SU-DHL-6 (cell line): ENCODE data around the gene CNTNAP1.
A peak's percentile ranks its signal among the peaks of the same experiment; 100 is the strongest.

Source experiments
- H2AFZ ChIP-seq: fragments of 200-600 bp; sonication (generic); 2 replicates; pipeline ENCODE4 v1.6.1; 2014; ENCODE audit warnings: low read depth, mild to moderate bottlenecking, moderate library complexity, mixed read lengths, antibody characterized with exemption, low read length; ENCODE audit not compliant: severe bottlenecking
- H3F3A ChIP-seq: fragments of 200-600 bp; shearing (Covaris generic); 2 replicates; pipeline ENCODE4 v1.6.0; 2016; ENCODE audit warnings: antibody characterized with exemption, mild to moderate bottlenecking; ENCODE audit not compliant: insufficient read depth
- H3K27ac ChIP-seq: fragments of 200-600 bp; sonication (generic); 2 replicates; pipeline ENCODE4 v1.5.1; 2016; ENCODE audit warnings: low read depth, mild to moderate bottlenecking, low read length, moderate library complexity, mixed read lengths
- H3K27me3 ChIP-seq: fragments of 200-600 bp; sonication (generic), shearing (Covaris generic); 2 replicates; pipeline ENCODE4 v1.6.0; 2014; ENCODE audit warnings: mild to moderate bottlenecking, low read length
- H3K36me3 ChIP-seq: fragments of 200-600 bp; sonication (generic); 2 replicates; pipeline ENCODE4 v1.6.1; 2014; ENCODE audit warnings: mild to moderate bottlenecking, low read length, mixed read lengths
- H3K4me2 ChIP-seq: fragments of 300-600, 200-600 bp; shearing (Covaris generic), sonication (generic); 2 replicates; pipeline ENCODE4 v1.6.0; 2014; ENCODE audit warnings: low read length, low read depth, mild to moderate bottlenecking; ENCODE audit not compliant: poor library complexity, severe bottlenecking
- H3K4me3 ChIP-seq: fragments of 200-600 bp; sonication (generic); 2 replicates; pipeline ENCODE4 v1.5.1; 2014; ENCODE audit warnings: antibody characterized with exemption, low read length, mild to moderate bottlenecking, mixed read lengths; ENCODE audit not compliant: insufficient read depth, poor library complexity, severe bottlenecking
- H3K79me2 ChIP-seq: fragments of 200-600 bp; sonication (generic); 2 replicates; pipeline ENCODE4 v1.6.1; 2014; ENCODE audit warnings: mild to moderate bottlenecking, low read length, moderate library complexity; ENCODE audit not compliant: insufficient read depth
- H3K9ac ChIP-seq: fragments of 200-600 bp; sonication (generic); 2 replicates; pipeline ENCODE4 v1.7.0; 2014; ENCODE audit warnings: mild to moderate bottlenecking, low read length
- H3K9me2 ChIP-seq: fragments of 200-600 bp; sonication (generic); replicated peaks from 2 replicates; pipeline ENCODE4 v1.6.1; 2014; ENCODE audit warnings: low read length; ENCODE audit not compliant: insufficient read depth
- H3K9me3 ChIP-seq: fragments of 200-600 bp; sonication (generic); 2 replicates; pipeline ENCODE4 v1.6.1; 2014; ENCODE audit warnings: low read length, mixed read lengths; ENCODE audit not compliant: insufficient read depth
- H4K20me1 ChIP-seq: fragments of 200-600 bp; sonication (generic); 2 replicates; pipeline ENCODE4 v1.6.1; 2014; ENCODE audit warnings: low read depth, mild to moderate bottlenecking, antibody characterized with exemption, low read length, moderate library complexity, mixed read lengths
- CTCF ChIP-seq: fragments of 200-600 bp; sonication (generic); IDR thresholded peaks from one replicate; pipeline ENCODE4 v1.5.1; 2017; ENCODE audit warnings: antibody characterized with exemption, mild to moderate bottlenecking, low read length, moderate library complexity; ENCODE audit not compliant: insufficient read depth, poor library complexity, severe bottlenecking
- EZH2phosphoT487 ChIP-seq: fragments of 200-600 bp; sonication (generic), shearing (Covaris generic); conservative IDR thresholded peaks from 2 replicates; pipeline ENCODE4 v1.6.1; 2018; ENCODE audit warnings: mild to moderate bottlenecking, antibody characterized with exemption, low read length, moderate library complexity, mixed read lengths

Gene CNTNAP1

DNA sequence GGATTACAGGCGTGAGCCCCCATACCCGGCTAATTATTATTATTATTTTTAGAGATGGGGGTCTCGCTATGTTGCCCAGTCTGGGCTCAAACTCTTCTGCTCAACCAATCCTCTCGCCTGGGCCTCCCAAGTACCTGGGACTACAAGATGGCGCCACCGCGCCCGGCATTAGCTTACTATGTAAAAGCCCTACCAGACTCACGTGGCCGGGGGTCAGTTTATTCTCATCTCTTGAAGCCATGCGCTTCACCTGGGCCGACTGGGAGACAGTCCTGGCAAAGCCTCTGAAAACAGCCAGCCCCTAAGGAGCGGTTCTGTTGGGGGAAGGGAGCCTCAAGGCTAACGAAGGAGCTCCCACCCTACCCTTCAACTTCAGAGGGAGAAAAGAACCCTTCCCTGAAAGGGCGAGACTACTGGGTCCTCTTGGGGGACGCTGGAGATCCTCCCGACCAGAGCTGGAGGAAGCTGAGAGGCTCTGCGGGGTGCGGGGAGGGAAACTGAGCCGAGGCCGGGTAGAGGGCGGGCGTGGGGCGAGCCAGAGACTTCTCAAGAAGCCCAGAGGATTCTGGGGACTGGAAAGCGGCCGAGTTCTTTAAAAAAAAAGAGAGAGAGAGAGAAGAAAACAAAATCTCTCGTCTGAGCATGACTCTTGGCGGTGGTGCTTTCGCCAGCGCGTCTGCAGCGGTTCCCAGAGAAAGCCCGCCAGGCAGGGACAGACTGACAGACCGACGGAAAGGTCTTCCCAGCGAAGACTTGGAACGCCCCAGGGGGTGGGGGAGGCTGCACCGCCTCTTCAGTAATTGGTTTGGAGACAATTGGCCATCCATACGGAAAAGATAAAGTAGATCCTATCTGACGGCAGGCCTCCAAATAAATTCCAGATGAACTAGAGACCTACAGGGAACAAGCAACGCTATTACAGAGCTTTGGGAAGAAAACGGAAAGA is 28.9 kb upstream of the CNTNAP1 start:
- H4K20me1 ChIP-seq: no peaks in the 10 kb centered on the region
- H3K27me3 ChIP-seq: no peaks in the 10 kb centered on the region
- H2AFZ ChIP-seq: no peak overlapping the region
- no peaks in the 10 kb centered on the region for H3K9me2 ChIP-seq
- no peaks in the 10 kb centered on the region for H3F3A ChIP-seq
- no peaks in the 10 kb centered on the region for H3K79me2 ChIP-seq
- no peak overlapping the region for H3K27ac ChIP-seq
- no peaks in the 10 kb centered on the region for H3K9me3 ChIP-seq
- no peak overlapping the region for H3K4me2 ChIP-seq
- H3K9ac ChIP-seq: no peak overlapping the region
- H3K4me3 ChIP-seq: no peak overlapping the region
- no peaks in the 10 kb centered on the region for H3K36me3 ChIP-seq
- TF ChIP-seq CTCF: no peak
- TF ChIP-seq EZH2phosphoT487: no peak

- H3K36me3 ChIP-seq: no peaks in the 10 kb centered on the region
- H3K79me2 ChIP-seq: no peaks in the 10 kb centered on the region
- H3K4me2 ChIP-seq: no peak overlapping the region
- no peak overlapping the region for H3K4me3 ChIP-seq
- H3K9ac ChIP-seq: no peak overlapping the region
- H2AFZ ChIP-seq: no peak overlapping the region
- no peaks in the 10 kb centered on the region for H3K9me3 ChIP-seq
- H3K27me3 ChIP-seq: no peaks in the 10 kb centered on the region
- H3K9me2 ChIP-seq: no peaks in the 10 kb centered on the region
- no peak overlapping the region for H3K27ac ChIP-seq
- no peak for TF ChIP-seq EZH2phosphoT487
- TF ChIP-seq CTCF: no peak
- H4K20me1 ChIP-seq: no peaks in the 10 kb centered on the region
- H3F3A ChIP-seq: no peaks in the 10 kb centered on the region
Measured at GRCh38 chr17:42655528-42655927, 26.8 kb upstream of the CNTNAP1 start.

- Histone ChIP-seq H3K36me3 (no peaks in the 10 kb centered on the region), H2AFZ (no peak overlapping the region), H3K4me2 (peak overlapping the region; percentile 61), H3K79me2 (no peaks in the 10 kb centered on the region), H3K9ac (no peak overlapping the region), H3K9me3 (no peaks in the 10 kb centered on the region), H3K9me2 (no peaks in the 10 kb centered on the region), H3F3A (no peaks in the 10 kb centered on the region), H3K4me3 (no peak overlapping the region), H3K27me3 (no peaks in the 10 kb centered on the region), H3K27ac (no peak overlapping the region), H4K20me1 (no peaks in the 10 kb centered on the region)
- TF ChIP-seq EZH2phosphoT487 (no peak), CTCF (no peak)
Measured at GRCh38 chr17:42657824-42658588, 24.3 kb upstream of the CNTNAP1 start.
